ENCODE measurements around the gene CLMN. TPM values are rescaled to one million over a fixed set of nuclear protein-coding genes. Genes with fewer than 3 reads are reported as not detected.

CLMN gene
- total and polyA plus RNA-seq, 5 donors from 2014 or later = 0.17 to 0.90 TPM; not detected in 3

DNA sequence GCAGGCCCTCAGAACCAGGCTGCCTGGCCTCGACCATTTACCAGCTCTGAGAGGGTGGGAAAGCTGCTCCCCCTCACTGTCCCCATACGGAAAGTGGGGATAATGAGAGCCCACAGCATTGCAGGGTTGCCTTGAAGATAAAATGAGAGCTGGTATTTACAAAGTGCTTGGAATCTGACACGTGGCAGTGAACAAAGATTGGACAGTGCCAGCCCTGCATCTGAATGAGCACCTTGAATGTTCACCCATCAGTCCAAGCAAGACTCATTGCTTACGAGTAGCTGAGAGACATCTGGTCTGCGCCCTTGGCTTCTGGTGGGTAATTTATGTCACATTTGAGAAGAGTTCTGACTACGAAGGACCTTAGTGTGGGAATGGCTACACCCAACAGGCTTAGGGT is 67.5 kb downstream of the CLMN start:
- no peaks in the 10 kb centered on the region for H3K36me3 ChIP-seq (ENCODE audit: control insufficient read depth, insufficient read depth, low read length)
- no peaks in the 10 kb centered on the region for H3K36me3 Mint-ChIP-seq

DNA sequence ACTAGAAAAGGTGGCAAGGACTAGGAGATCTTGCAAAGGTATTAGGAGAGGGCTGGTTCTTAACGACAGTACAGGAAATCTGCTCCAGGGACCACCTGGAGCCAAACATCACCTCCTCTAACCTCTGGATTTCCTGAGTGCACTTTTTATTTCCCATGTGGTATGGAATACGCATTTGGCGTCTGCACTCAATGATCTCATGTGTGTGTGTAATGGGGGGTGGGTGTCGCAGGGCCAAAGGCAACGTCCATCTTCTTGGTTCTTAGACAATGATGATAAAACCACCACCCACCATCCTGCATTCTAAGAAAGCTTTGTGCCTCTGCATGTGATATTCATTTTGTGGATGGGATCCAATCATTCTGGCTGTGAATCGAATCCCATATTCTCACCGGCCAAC is 68.8 kb downstream of the CLMN start:
- DNase-seq (no peak), ATAC-seq (ENCODE audit: low read depth in 2 of 2) (no peak)
- H3K4me1 Mint-ChIP-seq = no peaks in the 10 kb centered on the region
- Histone ChIP-seq H3K4me3 (ENCODE audit: low read depth, low read length) (no peak overlapping the region), H3K4me1 (ENCODE audit: control insufficient read depth, insufficient read depth, low read length, poor library complexity, severe bottlenecking) (no peaks in the 10 kb centered on the region), H3K27me3 (ENCODE audit: control insufficient read depth, insufficient read depth, low read length) (no peaks in the 10 kb centered on the region), H3K36me3 (ENCODE audit: control insufficient read depth, insufficient read depth, low read length) (no peaks in the 10 kb centered on the region), H3K9me3 (ENCODE audit: control insufficient read depth in 2 of 2, low read length in 2 of 2) (no peaks in the 10 kb centered on the region), H3K27ac (ENCODE audit: insufficient read depth, low read length, poor library complexity, severe bottlenecking) (no peak overlapping the region)
- H3K9me3 Mint-ChIP-seq = no peaks in the 10 kb centered on the region
- peaks cover 5% of the 10 kb centered on the region for H3K27me3 Mint-ChIP-seq
- no peak overlapping the region for H3K4me3 Mint-ChIP-seq
- H3K36me3 Mint-ChIP-seq = no peaks in the 10 kb centered on the region
- H3K27ac Mint-ChIP-seq = no peak overlapping the region

More for the DNA sequence above, 67.5 kb downstream of the CLMN start:
- Mint-ChIP-seq H3K4me3 (no peak overlapping the region), H3K4me1 (no peaks in the 10 kb centered on the region), H3K27ac (no peak overlapping the region), H3K27me3 (peaks cover 5% of the 10 kb centered on the region), H3K9me3 (no peaks in the 10 kb centered on the region)
- Histone ChIP-seq H3K27me3 (ENCODE audit: control insufficient read depth, insufficient read depth, low read length) (no peaks in the 10 kb centered on the region), H3K9me3 (ENCODE audit: control insufficient read depth in 2 of 2, low read length in 2 of 2) (no peaks in the 10 kb centered on the region), H3K4me1 (ENCODE audit: control insufficient read depth, insufficient read depth, low read length, poor library complexity, severe bottlenecking) (no peaks in the 10 kb centered on the region), H3K27ac (ENCODE audit: insufficient read depth, low read length, poor library complexity, severe bottlenecking) (no peak overlapping the region), H3K4me3 (ENCODE audit: low read depth, low read length) (no peak overlapping the region)
- DNase-seq = no peak
- ATAC-seq (ENCODE audit: low read depth in 2 of 2) = no peak

DNA sequence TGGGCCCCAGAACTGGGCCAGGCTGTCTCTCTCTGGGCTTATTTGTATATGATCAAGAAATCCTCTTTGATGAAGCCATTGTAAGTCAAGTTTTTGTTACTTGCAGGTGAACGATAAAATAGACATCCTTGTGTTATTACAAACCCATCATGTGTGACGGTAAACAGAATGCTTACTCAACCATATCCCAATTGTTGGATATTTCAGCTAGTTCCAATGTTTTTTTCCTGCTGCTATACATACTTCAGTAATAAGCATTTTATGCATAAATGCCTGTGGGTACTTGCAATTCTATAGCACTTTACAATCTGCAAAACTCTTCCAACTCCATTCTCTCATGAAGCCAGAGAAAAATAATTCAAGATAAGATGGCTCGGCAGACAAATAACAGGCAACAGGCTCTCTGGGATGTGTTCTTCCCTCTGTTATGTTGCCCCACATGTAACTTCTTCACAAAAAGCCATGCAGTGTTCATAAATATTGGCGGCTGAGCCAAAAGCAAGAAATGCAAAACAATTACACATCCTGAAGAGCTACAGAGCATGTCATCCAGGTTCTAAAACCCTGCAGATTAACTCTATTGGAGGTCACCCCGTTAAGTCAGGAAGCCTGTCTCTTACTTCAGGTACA is 69.5 kb downstream of the CLMN start:
- ATAC-seq (ENCODE audit: low read depth in 2 of 2) (no peak), DNase-seq (no peak)
- Histone ChIP-seq H3K27me3 (ENCODE audit: control insufficient read depth, insufficient read depth, low read length) (no peaks in the 10 kb centered on the region), H3K27ac (ENCODE audit: insufficient read depth, low read length, poor library complexity, severe bottlenecking) (no peak overlapping the region), H3K9me3 (ENCODE audit: control insufficient read depth in 2 of 2, low read length in 2 of 2) (no peaks in the 10 kb centered on the region), H3K4me1 (ENCODE audit: control insufficient read depth, insufficient read depth, low read length, poor library complexity, severe bottlenecking) (no peaks in the 10 kb centered on the region), H3K36me3 (ENCODE audit: control insufficient read depth, insufficient read depth, low read length) (no peaks in the 10 kb centered on the region), H3K4me3 (ENCODE audit: low read depth, low read length) (no peak overlapping the region)
- no peak overlapping the region for H3K4me3 Mint-ChIP-seq
- no peak overlapping the region for H3K27ac Mint-ChIP-seq
- no peaks in the 10 kb centered on the region for H3K4me1 Mint-ChIP-seq
- H3K36me3 Mint-ChIP-seq = peaks cover 1% of the 10 kb centered on the region
- H3K9me3 Mint-ChIP-seq = peaks cover 0 to 3% (median 0%) of the 10 kb centered on the region in 7 donors
- peaks cover 5% of the 10 kb centered on the region for H3K27me3 Mint-ChIP-seq

DNA sequence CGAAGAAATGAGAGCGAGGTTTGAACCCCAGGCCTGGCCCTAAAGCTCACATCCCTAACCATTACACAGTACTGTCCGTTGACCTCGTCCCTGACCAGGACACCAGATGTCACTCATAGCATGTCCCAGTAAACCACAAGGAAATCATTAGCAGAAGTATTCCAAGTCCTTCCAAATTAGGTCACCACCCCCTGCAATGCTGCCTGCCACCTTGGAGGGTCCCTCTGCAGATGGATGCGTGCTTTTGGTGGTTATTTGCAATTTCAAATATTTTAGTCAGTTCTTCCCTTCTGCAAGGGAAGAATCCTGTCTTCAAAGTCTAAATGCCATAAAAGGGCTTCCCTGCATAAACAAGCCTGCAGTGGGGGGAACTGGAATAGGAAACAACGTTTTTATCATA is 71.3 kb downstream of the CLMN start:
- Mint-ChIP-seq H3K4me1 (no peaks in the 10 kb centered on the region), H3K27me3 (peaks cover 5% of the 10 kb centered on the region), H3K4me3 (no peak overlapping the region)

DNA sequence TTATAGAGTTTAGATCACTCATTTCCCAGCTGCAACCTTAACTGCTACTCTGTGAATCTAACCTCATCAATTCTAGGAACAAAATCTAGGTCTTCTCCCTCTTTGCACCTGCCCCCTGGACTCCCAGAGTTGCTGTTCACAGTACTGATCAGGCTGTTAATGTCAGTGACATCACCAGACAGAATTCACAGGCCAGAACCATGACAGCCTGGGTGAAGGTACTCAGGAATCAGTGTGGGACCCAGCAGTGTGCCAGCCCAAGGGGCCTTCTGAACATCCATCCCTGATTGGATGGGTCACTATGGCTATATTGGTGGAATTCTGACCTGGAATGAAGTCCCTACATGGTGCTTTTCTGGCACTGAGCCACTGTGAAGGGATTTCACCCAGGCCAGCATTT is 72.8 kb downstream of the CLMN start:
- H3K27ac Mint-ChIP-seq = no peak overlapping the region
- Histone ChIP-seq H3K27me3 (ENCODE audit: control insufficient read depth, insufficient read depth, low read length) (no peaks in the 10 kb centered on the region), H3K36me3 (ENCODE audit: control insufficient read depth, insufficient read depth, low read length) (no peaks in the 10 kb centered on the region), H3K27ac (ENCODE audit: insufficient read depth, low read length, poor library complexity, severe bottlenecking) (no peak overlapping the region), H3K4me3 (ENCODE audit: low read depth, low read length) (no peak overlapping the region), H3K4me1 (ENCODE audit: control insufficient read depth, insufficient read depth, low read length, poor library complexity, severe bottlenecking) (no peaks in the 10 kb centered on the region), H3K9me3 (ENCODE audit: control insufficient read depth in 2 of 2, low read length in 2 of 2) (no peaks in the 10 kb centered on the region)
- H3K36me3 Mint-ChIP-seq = peaks cover 3% of the 10 kb centered on the region
- peaks cover 0 to 5% (median 0%) of the 10 kb centered on the region in 7 donors for H3K9me3 Mint-ChIP-seq
- H3K4me1 Mint-ChIP-seq = no peaks in the 10 kb centered on the region
- no peak for ATAC-seq (ENCODE audit: low read depth in 2 of 2)
- H3K27me3 Mint-ChIP-seq = peaks cover 5% of the 10 kb centered on the region
- DNase-seq = no peak
- no peak overlapping the region for H3K4me3 Mint-ChIP-seq

More for the DNA sequence above, 71.3 kb downstream of the CLMN start:
- ATAC-seq (ENCODE audit: low read depth in 2 of 2) (no peak), DNase-seq (no peak)
- H3K9me3 ChIP-seq (ENCODE audit: control insufficient read depth in 2 of 2, low read length in 2 of 2) = no peaks in the 10 kb centered on the region
- H3K36me3 ChIP-seq (ENCODE audit: control insufficient read depth, insufficient read depth, low read length) = no peaks in the 10 kb centered on the region
- no peak overlapping the region for H3K27ac ChIP-seq (ENCODE audit: insufficient read depth, low read length, poor library complexity, severe bottlenecking)
- no peaks in the 10 kb centered on the region for H3K27me3 ChIP-seq (ENCODE audit: control insufficient read depth, insufficient read depth, low read length)
- H3K27ac Mint-ChIP-seq = no peak overlapping the region
- peaks cover 3% of the 10 kb centered on the region for H3K36me3 Mint-ChIP-seq
- no peak overlapping the region for H3K4me3 ChIP-seq (ENCODE audit: low read depth, low read length)
- H3K9me3 Mint-ChIP-seq = peaks cover 0 to 5% (median 0%) of the 10 kb centered on the region in 7 donors
- no peaks in the 10 kb centered on the region for H3K4me1 ChIP-seq (ENCODE audit: control insufficient read depth, insufficient read depth, low read length, poor library complexity, severe bottlenecking)

DNA sequence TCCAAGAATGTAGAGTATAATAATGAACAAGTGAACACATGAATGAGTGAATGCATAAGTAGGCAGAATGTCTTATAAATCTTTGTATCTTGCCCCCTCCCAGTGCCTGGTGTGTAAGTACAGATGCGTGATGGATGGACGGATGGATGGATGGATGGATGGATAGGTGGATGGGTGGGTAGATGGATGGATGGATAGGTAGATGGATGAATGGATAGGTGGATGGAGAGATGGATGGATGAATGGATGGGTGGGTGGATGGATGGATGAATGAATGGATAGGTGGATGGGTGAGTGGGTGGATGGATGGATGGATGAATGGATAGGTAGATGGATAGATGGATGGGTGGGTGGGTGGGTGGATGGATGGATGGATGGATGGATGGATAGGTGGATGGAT is 74.4 kb downstream of the CLMN start:
- Histone ChIP-seq H3K27me3 (ENCODE audit: control insufficient read depth, insufficient read depth, low read length) (no peaks in the 10 kb centered on the region), H3K4me3 (ENCODE audit: low read depth, low read length) (no peak overlapping the region), H3K4me1 (ENCODE audit: control insufficient read depth, insufficient read depth, low read length, poor library complexity, severe bottlenecking) (no peaks in the 10 kb centered on the region), H3K27ac (ENCODE audit: insufficient read depth, low read length, poor library complexity, severe bottlenecking) (no peak overlapping the region), H3K36me3 (ENCODE audit: control insufficient read depth, insufficient read depth, low read length) (no peaks in the 10 kb centered on the region), H3K9me3 (ENCODE audit: control insufficient read depth in 2 of 2, low read length in 2 of 2) (no peaks in the 10 kb centered on the region)
- Mint-ChIP-seq H3K36me3 (peaks cover 3% of the 10 kb centered on the region), H3K4me1 (no peaks in the 10 kb centered on the region), H3K27ac (no peak overlapping the region), H3K27me3 (peaks cover 5% of the 10 kb centered on the region), H3K4me3 (no peak overlapping the region), H3K9me3 (peaks cover 0 to 5% (median 0%) of the 10 kb centered on the region in 7 donors)
- DNase-seq = no peak
- ATAC-seq (ENCODE audit: low read depth in 2 of 2) = no peak

DNA sequence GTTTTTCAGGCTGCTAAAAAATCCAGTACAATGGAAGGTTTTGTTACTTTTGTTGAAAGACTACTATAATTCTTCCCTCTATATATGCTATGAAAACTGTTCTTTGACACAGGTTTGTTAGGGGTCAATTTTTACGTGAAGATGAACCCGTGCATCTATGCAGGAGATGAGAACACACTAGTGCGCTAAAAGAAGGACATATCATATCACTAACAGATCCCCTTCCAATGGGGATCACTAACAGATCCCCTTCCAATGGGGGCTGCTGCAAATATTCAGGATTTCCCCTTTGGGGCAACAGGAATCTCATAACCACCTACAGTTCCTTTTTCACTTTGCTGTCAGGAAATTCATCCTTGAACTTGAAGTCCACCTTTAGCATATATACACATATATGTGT is 75.1 kb downstream of the CLMN start:
- no peak overlapping the region for H3K4me3 Mint-ChIP-seq
- ATAC-seq (ENCODE audit: low read depth in 2 of 2) (no peak), DNase-seq (no peak)
- Histone ChIP-seq H3K36me3 (ENCODE audit: control insufficient read depth, insufficient read depth, low read length) (no peaks in the 10 kb centered on the region), H3K9me3 (ENCODE audit: control insufficient read depth in 2 of 2, low read length in 2 of 2) (no peaks in the 10 kb centered on the region), H3K4me3 (ENCODE audit: low read depth, low read length) (no peak overlapping the region), H3K27me3 (ENCODE audit: control insufficient read depth, insufficient read depth, low read length) (no peaks in the 10 kb centered on the region), H3K4me1 (ENCODE audit: control insufficient read depth, insufficient read depth, low read length, poor library complexity, severe bottlenecking) (no peaks in the 10 kb centered on the region), H3K27ac (ENCODE audit: insufficient read depth, low read length, poor library complexity, severe bottlenecking) (no peak overlapping the region)
- no peaks in the 10 kb centered on the region for H3K4me1 Mint-ChIP-seq
- H3K27me3 Mint-ChIP-seq = peaks cover 5% of the 10 kb centered on the region
- peaks cover 3% of the 10 kb centered on the region for H3K36me3 Mint-ChIP-seq
- peaks cover 0 to 5% (median 0%) of the 10 kb centered on the region in 7 donors for H3K9me3 Mint-ChIP-seq
- no peak overlapping the region for H3K27ac Mint-ChIP-seq

DNA sequence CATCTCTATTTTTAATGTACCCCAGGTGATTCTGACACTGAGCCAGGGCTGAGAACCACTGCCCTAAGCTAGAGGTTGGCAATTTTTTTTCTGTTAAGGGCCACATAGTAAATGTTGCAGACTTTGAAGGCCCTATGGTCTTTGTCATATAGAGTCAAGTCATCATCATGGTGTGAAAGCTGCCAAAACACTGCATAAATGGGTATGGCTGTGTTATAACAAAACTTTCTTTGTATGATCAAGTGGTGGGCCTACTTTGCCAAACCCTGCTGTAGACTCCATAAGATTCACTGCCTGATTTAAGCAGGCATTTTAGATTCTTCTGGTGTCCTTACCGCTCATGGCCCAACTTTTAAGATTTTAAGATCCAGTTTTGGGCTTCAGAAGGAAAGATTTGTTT is 76.8 kb downstream of the CLMN start:
- DNase-seq = no peak
- no peak overlapping the region for H3K4me3 ChIP-seq (ENCODE audit: low read depth, low read length)
- no peaks in the 10 kb centered on the region for H3K36me3 ChIP-seq (ENCODE audit: control insufficient read depth, insufficient read depth, low read length)
- no peak overlapping the region for H3K27ac ChIP-seq (ENCODE audit: insufficient read depth, low read length, poor library complexity, severe bottlenecking)
- Mint-ChIP-seq H3K9me3 (peaks cover 0 to 5% (median 0%) of the 10 kb centered on the region in 7 donors), H3K36me3 (peaks cover 3% of the 10 kb centered on the region), H3K27me3 (peaks cover 5% of the 10 kb centered on the region), H3K4me1 (no peaks in the 10 kb centered on the region), H3K27ac (no peak overlapping the region), H3K4me3 (no peak overlapping the region)
- ATAC-seq (ENCODE audit: low read depth in 2 of 2) = no peak
- no peaks in the 10 kb centered on the region for H3K9me3 ChIP-seq (ENCODE audit: control insufficient read depth in 2 of 2, low read length in 2 of 2)
- no peaks in the 10 kb centered on the region for H3K4me1 ChIP-seq (ENCODE audit: control insufficient read depth, insufficient read depth, low read length, poor library complexity, severe bottlenecking)
- no peaks in the 10 kb centered on the region for H3K27me3 ChIP-seq (ENCODE audit: control insufficient read depth, insufficient read depth, low read length)

All from CD4-positive, CD25-positive, alpha-beta regulatory T cell (primary cell).